H1 (cell line): Measurements from ENCODE around the gene TFAP2D. TPM values are rescaled to one million over a fixed set of nuclear protein-coding genes. Genes with fewer than 3 reads are reported as not detected.

Experiments used
- POLR2A ChIP-seq, 2 experiments: IDR thresholded peaks; 1 replicate in 1 of 2; 2 replicates in 1 of 2; pipeline ENCODE4 v1.6.1; 2011; ENCODE audit warnings: low read depth in 2 of 2, low read length in 2 of 2, mild to moderate bottlenecking in 2 of 2; ENCODE audit errors: control extremely low read depth in 1 of 2
- RBBP5 ChIP-seq: IDR thresholded peaks from 2 replicates; pipeline ENCODE4 v1.7.1; 2012; ENCODE audit warnings: low read depth, mild to moderate bottlenecking, inconsistent platforms, low read length, moderate library complexity, borderline replicate concordance
- SUZ12 ChIP-seq: fragments of 200-600 bp; sonication (generic); IDR thresholded peaks from 2 replicates; pipeline ENCODE4 v1.6.1; 2012; ENCODE audit warnings: mild to moderate bottlenecking, inconsistent platforms, low read length, moderate library complexity, mixed read lengths
- TEAD4 ChIP-seq: IDR thresholded peaks from 2 replicates; pipeline ENCODE4 v1.6.1; 2012; ENCODE audit warnings: low read depth, low read length, inconsistent platforms, mixed read lengths
- polyA plus RNA-seq, 7 experiments: library from polyadenylated mRNA; depleted of rRNA in 3 of 7; stranded (reverse) in 5 of 7; unstranded in 2 of 7; fragments of >200 nt in 5 of 7; fragments of 200-250 nt in 2 of 7; gene quantifications; 1 replicate in 5 of 7; 2 replicates in 1 of 7; 4 replicates in 1 of 7; pipeline versions ENCODE4 v1.2.1 to v1.2.3, GENCODE V29; 2011 to 2013; ENCODE audit warnings: missing spikeins in 2 of 7, mixed read lengths in 2 of 7
- total RNA-seq: library from RNA; stranded (reverse); fragmentation: NEBNext Ultra II Directional; extraction: Animal tissue kit (Norgen Biotek cat#: 25700); gene quantifications from 2 replicates; pipeline ENCODE4 v1.2.1, GENCODE V29; 2021
- TF ChIP-seq, protein P1 (sequence below): fragments of 300-600 bp; sonication (generic); IDR thresholded peaks from 2 replicates; pipeline ENCODE4 v1.7.1; 2012; ENCODE audit warnings: low read length, moderate library complexity, mild to moderate bottlenecking, inconsistent platforms; ENCODE audit not compliant: insufficient replicate concordance
- TF ChIP-seq, protein P2 (sequence below): IDR thresholded peaks from 2 replicates; pipeline ENCODE4 v1.6.1; 2012; ENCODE audit warnings: low read length, inconsistent platforms
- TF ChIP-seq, protein P3 (sequence below), 3 experiments: IDR thresholded peaks; 1 replicate in 2 of 3; 2 replicates in 1 of 3; pipeline versions ENCODE4 v1.5.1 to v1.6.1; 2011; ENCODE audit warnings: low read length in 3 of 3, mild to moderate bottlenecking in 3 of 3, inconsistent platforms in 2 of 3, low read depth in 1 of 3, moderate library complexity in 1 of 3; ENCODE audit not compliant: insufficient read depth in 1 of 3; ENCODE audit errors: control extremely low read depth in 1 of 3

Gene TFAP2D
- total and polyA plus RNA-seq, 2 of the 8 experiments (the other 6 are each of a cell fraction or from before 2014, with no cell fraction given), result not detected

DNA sequence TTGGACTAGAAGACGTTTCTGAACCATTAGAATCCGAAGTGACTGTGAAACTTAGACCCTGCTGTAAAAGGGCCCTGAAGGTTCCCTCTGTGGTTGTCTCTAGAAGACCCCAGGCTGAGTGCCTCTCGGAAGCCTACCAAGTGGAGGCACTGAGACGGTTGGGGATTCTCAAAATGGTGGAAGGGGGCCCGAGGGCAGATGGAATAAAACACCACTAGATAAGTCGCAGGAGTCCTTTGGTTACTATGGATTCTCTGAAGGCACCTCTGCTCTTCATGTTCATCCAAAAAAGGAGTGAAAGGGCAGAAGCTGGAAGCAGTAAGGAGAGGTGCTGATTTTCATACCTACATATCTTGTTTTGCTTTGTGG lies 4.0 kb upstream of the TFAP2D start (continued):
- TF ChIP-seq, protein P1, sequence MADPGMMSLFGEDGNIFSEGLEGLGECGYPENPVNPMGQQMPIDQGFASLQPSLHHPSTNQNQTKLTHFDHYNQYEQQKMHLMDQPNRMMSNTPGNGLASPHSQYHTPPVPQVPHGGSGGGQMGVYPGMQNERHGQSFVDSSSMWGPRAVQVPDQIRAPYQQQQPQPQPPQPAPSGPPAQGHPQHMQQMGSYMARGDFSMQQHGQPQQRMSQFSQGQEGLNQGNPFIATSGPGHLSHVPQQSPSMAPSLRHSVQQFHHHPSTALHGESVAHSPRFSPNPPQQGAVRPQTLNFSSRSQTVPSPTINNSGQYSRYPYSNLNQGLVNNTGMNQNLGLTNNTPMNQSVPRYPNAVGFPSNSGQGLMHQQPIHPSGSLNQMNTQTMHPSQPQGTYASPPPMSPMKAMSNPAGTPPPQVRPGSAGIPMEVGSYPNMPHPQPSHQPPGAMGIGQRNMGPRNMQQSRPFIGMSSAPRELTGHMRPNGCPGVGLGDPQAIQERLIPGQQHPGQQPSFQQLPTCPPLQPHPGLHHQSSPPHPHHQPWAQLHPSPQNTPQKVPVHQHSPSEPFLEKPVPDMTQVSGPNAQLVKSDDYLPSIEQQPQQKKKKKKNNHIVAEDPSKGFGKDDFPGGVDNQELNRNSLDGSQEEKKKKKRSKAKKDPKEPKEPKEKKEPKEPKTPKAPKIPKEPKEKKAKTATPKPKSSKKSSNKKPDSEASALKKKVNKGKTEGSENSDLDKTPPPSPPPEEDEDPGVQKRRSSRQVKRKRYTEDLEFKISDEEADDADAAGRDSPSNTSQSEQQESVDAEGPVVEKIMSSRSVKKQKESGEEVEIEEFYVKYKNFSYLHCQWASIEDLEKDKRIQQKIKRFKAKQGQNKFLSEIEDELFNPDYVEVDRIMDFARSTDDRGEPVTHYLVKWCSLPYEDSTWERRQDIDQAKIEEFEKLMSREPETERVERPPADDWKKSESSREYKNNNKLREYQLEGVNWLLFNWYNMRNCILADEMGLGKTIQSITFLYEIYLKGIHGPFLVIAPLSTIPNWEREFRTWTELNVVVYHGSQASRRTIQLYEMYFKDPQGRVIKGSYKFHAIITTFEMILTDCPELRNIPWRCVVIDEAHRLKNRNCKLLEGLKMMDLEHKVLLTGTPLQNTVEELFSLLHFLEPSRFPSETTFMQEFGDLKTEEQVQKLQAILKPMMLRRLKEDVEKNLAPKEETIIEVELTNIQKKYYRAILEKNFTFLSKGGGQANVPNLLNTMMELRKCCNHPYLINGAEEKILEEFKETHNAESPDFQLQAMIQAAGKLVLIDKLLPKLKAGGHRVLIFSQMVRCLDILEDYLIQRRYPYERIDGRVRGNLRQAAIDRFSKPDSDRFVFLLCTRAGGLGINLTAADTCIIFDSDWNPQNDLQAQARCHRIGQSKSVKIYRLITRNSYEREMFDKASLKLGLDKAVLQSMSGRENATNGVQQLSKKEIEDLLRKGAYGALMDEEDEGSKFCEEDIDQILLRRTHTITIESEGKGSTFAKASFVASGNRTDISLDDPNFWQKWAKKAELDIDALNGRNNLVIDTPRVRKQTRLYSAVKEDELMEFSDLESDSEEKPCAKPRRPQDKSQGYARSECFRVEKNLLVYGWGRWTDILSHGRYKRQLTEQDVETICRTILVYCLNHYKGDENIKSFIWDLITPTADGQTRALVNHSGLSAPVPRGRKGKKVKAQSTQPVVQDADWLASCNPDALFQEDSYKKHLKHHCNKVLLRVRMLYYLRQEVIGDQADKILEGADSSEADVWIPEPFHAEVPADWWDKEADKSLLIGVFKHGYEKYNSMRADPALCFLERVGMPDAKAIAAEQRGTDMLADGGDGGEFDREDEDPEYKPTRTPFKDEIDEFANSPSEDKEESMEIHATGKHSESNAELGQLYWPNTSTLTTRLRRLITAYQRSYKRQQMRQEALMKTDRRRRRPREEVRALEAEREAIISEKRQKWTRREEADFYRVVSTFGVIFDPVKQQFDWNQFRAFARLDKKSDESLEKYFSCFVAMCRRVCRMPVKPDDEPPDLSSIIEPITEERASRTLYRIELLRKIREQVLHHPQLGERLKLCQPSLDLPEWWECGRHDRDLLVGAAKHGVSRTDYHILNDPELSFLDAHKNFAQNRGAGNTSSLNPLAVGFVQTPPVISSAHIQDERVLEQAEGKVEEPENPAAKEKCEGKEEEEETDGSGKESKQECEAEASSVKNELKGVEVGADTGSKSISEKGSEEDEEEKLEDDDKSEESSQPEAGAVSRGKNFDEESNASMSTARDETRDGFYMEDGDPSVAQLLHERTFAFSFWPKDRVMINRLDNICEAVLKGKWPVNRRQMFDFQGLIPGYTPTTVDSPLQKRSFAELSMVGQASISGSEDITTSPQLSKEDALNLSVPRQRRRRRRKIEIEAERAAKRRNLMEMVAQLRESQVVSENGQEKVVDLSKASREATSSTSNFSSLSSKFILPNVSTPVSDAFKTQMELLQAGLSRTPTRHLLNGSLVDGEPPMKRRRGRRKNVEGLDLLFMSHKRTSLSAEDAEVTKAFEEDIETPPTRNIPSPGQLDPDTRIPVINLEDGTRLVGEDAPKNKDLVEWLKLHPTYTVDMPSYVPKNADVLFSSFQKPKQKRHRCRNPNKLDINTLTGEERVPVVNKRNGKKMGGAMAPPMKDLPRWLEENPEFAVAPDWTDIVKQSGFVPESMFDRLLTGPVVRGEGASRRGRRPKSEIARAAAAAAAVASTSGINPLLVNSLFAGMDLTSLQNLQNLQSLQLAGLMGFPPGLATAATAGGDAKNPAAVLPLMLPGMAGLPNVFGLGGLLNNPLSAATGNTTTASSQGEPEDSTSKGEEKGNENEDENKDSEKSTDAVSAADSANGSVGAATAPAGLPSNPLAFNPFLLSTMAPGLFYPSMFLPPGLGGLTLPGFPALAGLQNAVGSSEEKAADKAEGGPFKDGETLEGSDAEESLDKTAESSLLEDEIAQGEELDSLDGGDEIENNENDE, result no peak
- no peak for TF ChIP-seq RBBP5
- TF ChIP-seq, protein P2, sequence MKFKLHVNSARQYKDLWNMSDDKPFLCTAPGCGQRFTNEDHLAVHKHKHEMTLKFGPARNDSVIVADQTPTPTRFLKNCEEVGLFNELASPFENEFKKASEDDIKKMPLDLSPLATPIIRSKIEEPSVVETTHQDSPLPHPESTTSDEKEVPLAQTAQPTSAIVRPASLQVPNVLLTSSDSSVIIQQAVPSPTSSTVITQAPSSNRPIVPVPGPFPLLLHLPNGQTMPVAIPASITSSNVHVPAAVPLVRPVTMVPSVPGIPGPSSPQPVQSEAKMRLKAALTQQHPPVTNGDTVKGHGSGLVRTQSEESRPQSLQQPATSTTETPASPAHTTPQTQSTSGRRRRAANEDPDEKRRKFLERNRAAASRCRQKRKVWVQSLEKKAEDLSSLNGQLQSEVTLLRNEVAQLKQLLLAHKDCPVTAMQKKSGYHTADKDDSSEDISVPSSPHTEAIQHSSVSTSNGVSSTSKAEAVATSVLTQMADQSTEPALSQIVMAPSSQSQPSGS, result no peak
- TF ChIP-seq TEAD4, result no peak
- TF ChIP-seq, protein P3, sequence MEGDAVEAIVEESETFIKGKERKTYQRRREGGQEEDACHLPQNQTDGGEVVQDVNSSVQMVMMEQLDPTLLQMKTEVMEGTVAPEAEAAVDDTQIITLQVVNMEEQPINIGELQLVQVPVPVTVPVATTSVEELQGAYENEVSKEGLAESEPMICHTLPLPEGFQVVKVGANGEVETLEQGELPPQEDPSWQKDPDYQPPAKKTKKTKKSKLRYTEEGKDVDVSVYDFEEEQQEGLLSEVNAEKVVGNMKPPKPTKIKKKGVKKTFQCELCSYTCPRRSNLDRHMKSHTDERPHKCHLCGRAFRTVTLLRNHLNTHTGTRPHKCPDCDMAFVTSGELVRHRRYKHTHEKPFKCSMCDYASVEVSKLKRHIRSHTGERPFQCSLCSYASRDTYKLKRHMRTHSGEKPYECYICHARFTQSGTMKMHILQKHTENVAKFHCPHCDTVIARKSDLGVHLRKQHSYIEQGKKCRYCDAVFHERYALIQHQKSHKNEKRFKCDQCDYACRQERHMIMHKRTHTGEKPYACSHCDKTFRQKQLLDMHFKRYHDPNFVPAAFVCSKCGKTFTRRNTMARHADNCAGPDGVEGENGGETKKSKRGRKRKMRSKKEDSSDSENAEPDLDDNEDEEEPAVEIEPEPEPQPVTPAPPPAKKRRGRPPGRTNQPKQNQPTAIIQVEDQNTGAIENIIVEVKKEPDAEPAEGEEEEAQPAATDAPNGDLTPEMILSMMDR (IDR thresholded peaks at IDR 0.05; ENCODE audit: control extremely low read depth in 1 of 3, insufficient read depth in 1 of 3, low read depth in 1 of 3, low read length in 3 of 3), result no peak
- peak; percentile 79 for TF ChIP-seq SUZ12
- TF ChIP-seq POLR2A (IDR thresholded peaks at IDR 0.05; ENCODE audit: control extremely low read depth in 1 of 2, low read depth in 2 of 2, low read length in 2 of 2), result no peak
